Measurements from ENCODE around the gene RALBP1.

- TF ChIP-seq POLR2A (IDR thresholded peaks at IDR 0.05) = no peak
- TF ChIP-seq CTCF (IDR thresholded peaks at IDR 0.05) = no peak
Observed at GRCh38 chr18:9495916-9496705, 20.8 kb downstream of the RALBP1 start.

Measured in body of pancreas (tissue), 4 donors.